Kidney (tissue), 14 donors: ENCODE data around the gene RAB43. TPM values are rescaled to one million over a fixed set of nuclear protein-coding genes. Genes with fewer than 3 reads are reported as not detected.
A peak's percentile ranks its signal among the peaks of the same experiment; 100 is the strongest.
"Not testable (repeated sequence)": the region's sequence is repeated elsewhere in the genome, so short reads cannot be mapped to it uniquely, and the experiment has no call there.

Experiments
- DNase-seq, 5 donors: peaks; one replicate each; pipeline ENCODE4 v3.0.0-alpha.2; 2013 to 2020
- FAIRE-seq: peaks from 2 replicates; lab custom pipeline; 2012; peaks lifted over from hg19 to GRCh38; lab: Jason Lieb, UNC
- H3K27ac ChIP-seq, 2 donors: one replicate each; pipeline ENCODE4 v1.7.0; 2013; ENCODE audit warnings: low read depth in 2 of 2, low read length in 2 of 2, inconsistent platforms in 1 of 2
- H3K27me3 ChIP-seq: one replicate; pipeline ENCODE4 v1.7.1; 2013; ENCODE audit warnings: low read length, inconsistent platforms; ENCODE audit not compliant: control insufficient read depth, insufficient read depth
- H3K36me3 ChIP-seq, 3 donors: one replicate each; pipeline versions ENCODE4 v1.7.0 to v1.7.1; 2013; ENCODE audit warnings: low read length in 3 of 3, control low read depth in 1 of 3, inconsistent platforms in 1 of 3; ENCODE audit not compliant: insufficient read depth in 3 of 3, control insufficient read depth in 2 of 3
- H3K4me1 ChIP-seq, 3 donors: one replicate each; pipeline versions ENCODE4 v1.7.0 to v1.7.1; 2013; ENCODE audit warnings: low read length in 3 of 3, inconsistent platforms in 1 of 3, low read depth in 1 of 3; ENCODE audit not compliant: control insufficient read depth in 2 of 3, insufficient read depth in 2 of 3
- H3K4me3 ChIP-seq, 3 donors: one replicate each; pipeline versions ENCODE4 v1.7.0 to v1.8.1; 2013; ENCODE audit warnings: low read length in 3 of 3, control low read depth in 1 of 3, inconsistent platforms in 1 of 3
- H3K9ac ChIP-seq, 3 donors: one replicate each; pipeline versions ENCODE4 v1.7.0 to v1.7.1; 2013; ENCODE audit warnings: low read length in 3 of 3, control low read depth in 1 of 3, inconsistent platforms in 1 of 3
- H3K9me3 ChIP-seq, 3 donors: one replicate each; pipeline versions ENCODE4 v1.7.0 to v1.7.1; 2013; ENCODE audit warnings: low read length in 3 of 3, control low read depth in 1 of 3, inconsistent platforms in 1 of 3; ENCODE audit not compliant: control insufficient read depth in 2 of 3, insufficient read depth in 1 of 3
- CTCF ChIP-seq: IDR thresholded peaks from 3 replicates; pipeline ENCODE4 v1.5.1; 2012; ENCODE audit warnings: mild to moderate bottlenecking, moderate library complexity, borderline replicate concordance; ENCODE audit not compliant: insufficient read depth; ENCODE audit errors: extremely low read depth
- intact Hi-C: fragments of 100-400 bp; cut with DNase I; formaldehyde crosslinking; loops from one replicate; pipeline ENCODE4 v1.11.1; 2022
- polyA plus RNA-seq: library from polyadenylated mRNA; stranded (reverse); fragments of 350-450 nt; fragmentation: Illumina TruSeq; extraction: RNeasy Lipid Tissue Mini Kit (QIAGEN cat#74804); gene quantifications from one replicate; pipeline ENCODE4 v1.2.3, GENCODE V29; 2014; ENCODE audit warnings: low read depth, low replicate concordance; ENCODE audit not compliant: insufficient read depth
- total RNA-seq: library from RNA; stranded (reverse); fragmentation: NEBNext Ultra II Directional; extraction: Animal tissue kit (Norgen Biotek cat#: 25700); gene quantifications from one replicate; pipeline ENCODE4 v1.2.1, GENCODE V29; 2021
- donor health status: control.
- donor health status: control.
- donor health status: control.
- donor health status: control.
- donor health status: control.
- donor health status: DM: yes; HTN: yes; CAD: no.
- donor health status: Normal renal cell carcinoma (clear cell type).

The RAB43 gene
- total and polyA plus RNA-seq, 2 donors from 2014 or later: 5.5 to 27.6 TPM

DNA sequence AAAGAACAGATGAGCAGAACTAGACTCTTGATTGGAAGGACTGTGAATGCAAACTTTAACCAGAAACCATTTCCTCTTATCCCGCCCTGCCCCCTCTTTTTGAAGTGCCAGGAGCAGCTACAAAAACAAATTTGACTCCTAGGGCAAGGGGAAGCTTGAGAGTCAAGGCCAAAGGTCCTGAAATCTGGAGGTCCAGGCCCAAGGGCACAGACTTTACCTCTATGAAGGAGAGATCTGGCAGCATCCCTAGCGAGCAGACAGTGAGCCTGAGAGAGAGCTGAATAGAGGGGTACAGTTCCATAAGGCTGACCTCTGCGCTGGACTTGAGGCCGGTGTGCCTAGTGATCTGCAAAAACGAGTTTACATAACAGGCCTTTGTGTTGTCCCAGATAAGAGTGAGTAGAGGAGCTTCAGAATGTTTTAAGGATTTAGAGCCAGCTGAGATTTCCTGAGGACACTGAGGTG lies 5.1 kb downstream of the RAB43 start:
- Histone ChIP-seq H3K9me3 (no peaks in the 10 kb centered on the region), H3K27ac (no peak overlapping the region), H3K9ac (peak overlapping the region in 1 of 3 donors; percentile 28), H3K4me3 (no peak overlapping the region), H3K27me3 (no peaks in the 10 kb centered on the region), H3K4me1 (peaks cover 0 to 42% (median 40%) of the 10 kb centered on the region in 3 donors), H3K36me3 (peaks cover 2 to 9% (median 8%) of the 10 kb centered on the region in 3 donors)
- DNase-seq: peak in 2 of 5 donors; percentile 34 to 44
- no peak for TF ChIP-seq CTCF
- FAIRE-seq: no peak
- intact Hi-C loops: no loop called here

DNA sequence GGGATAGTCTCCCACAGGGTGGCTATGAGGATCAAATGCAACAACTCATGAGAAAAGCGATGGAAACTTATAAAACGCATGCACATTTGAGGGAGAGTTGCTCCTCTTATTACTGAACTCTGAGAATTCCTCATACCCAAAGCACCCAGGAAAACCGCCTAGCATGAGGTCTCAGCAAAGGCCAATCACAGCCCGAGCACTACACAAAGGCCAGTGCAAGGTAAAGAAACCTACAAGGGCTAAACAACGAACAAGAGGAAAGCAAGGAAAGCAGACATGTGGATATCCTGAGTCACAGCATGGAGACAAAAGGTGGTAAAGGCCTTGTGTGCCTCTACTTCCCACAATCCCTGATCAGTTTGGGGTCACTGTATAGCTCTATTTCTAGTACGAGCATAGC lies 7.1 kb downstream of the RAB43 start:
- DNase-seq: no peak
- H3K4me3 ChIP-seq: peak overlapping the region in 1 of 3 donors; percentile 11
- H3K36me3 ChIP-seq: peaks cover 2 to 9% (median 8%) of the 10 kb centered on the region in 3 donors
- intact Hi-C loops: no loop called here
- TF ChIP-seq CTCF: no peak
- no peak for FAIRE-seq
- H3K4me1 ChIP-seq: peaks cover 0 to 39% (median 32%) of the 10 kb centered on the region in 3 donors
- no peaks in the 10 kb centered on the region for H3K27me3 ChIP-seq
- no peak overlapping the region for H3K9ac ChIP-seq
- no peak overlapping the region for H3K27ac ChIP-seq
- no peaks in the 10 kb centered on the region for H3K9me3 ChIP-seq

DNA sequence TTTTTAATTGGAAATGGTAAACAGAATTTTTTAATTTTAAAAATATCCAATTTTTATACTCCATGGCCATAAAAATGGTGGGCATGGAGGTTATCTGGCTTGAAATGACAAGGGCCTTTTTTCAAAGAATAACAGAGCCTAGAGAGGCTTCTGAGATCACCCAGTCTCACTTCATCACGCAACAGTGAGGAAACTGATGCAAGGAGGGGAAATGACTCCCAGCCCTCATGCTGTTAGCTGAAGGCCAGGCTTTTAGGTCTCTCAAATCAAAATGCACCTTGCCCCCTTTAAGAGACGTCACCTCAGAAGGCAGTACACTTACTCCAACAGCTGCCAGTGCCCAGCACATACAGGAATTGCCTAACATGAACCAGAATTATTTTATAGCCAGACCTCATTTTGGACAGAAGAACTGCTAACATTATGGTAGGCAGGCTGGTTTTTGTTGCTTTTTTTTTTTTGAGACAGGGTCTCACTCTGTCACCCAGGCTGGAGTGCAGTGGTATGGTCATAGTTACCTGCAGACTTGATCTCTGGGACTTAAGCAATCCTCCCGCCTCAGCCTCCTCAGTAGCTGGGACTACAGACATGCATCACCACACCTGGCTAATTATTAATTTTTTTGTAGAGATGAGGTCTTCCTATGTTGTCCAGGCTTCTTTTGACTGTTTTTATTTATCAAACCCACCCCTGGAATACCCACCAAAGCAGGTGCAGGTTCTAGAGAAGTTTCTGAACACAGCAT lies 9.1 kb downstream of the RAB43 start:
- DNase-seq (no peak), FAIRE-seq (no peak)
- H3K27ac ChIP-seq: no peak overlapping the region
- no peak overlapping the region for H3K4me3 ChIP-seq
- peaks cover 0 to 20% (median 19%) of the 10 kb centered on the region in 3 donors for H3K4me1 ChIP-seq
- no peak overlapping the region for H3K9ac ChIP-seq
- H3K36me3 ChIP-seq: peaks cover 2 to 3% (median 2%) of the 10 kb centered on the region in 3 donors
- H3K27me3 ChIP-seq: no peaks in the 10 kb centered on the region
- no peaks in the 10 kb centered on the region for H3K9me3 ChIP-seq
- intact Hi-C loops: no loop called here
- no peak for TF ChIP-seq CTCF

GRCh38 chr3:129111076-129111780 lies 10.4 kb downstream of the RAB43 start:
- H3K27ac ChIP-seq: peak overlapping the region in 1 of 2 donors; percentile 19
- intact Hi-C loops, FAIRE-seq, H3K9ac ChIP-seq, H3K36me3 ChIP-seq, H3K27me3 ChIP-seq, DNase-seq, H3K9me3 ChIP-seq, H3K4me3 ChIP-seq: not testable (repeated sequence)
- peaks cover 0 to 18% (median 10%) of the 10 kb centered on the region in 3 donors for H3K4me1 ChIP-seq
